ENCODE measurements around the gene SLC25A48.

Gene SLC25A48

GRCh38 chr5:135814316-135814715, 20.1 kb upstream of the SLC25A48 start:
- no peak overlapping the region for H3K4me3 ChIP-seq
- H3K27me3 ChIP-seq: peaks cover 0 to 7% of the 10 kb centered on the region in 2 donors
- intact Hi-C loops (cut with DNase I; ENCODE audit: low total_unique reads): no loop called here
- no peaks in the 10 kb centered on the region for H3K9me3 ChIP-seq
- no peak for DNase-seq
- no peak overlapping the region for H3K27ac ChIP-seq
- H3K4me1 ChIP-seq: no peaks in the 10 kb centered on the region
- H3K36me3 ChIP-seq: no peaks in the 10 kb centered on the region
- no peak for TF ChIP-seq CTCF (IDR thresholded peaks at IDR 0.05)

- intact Hi-C loops (cut with DNase I; ENCODE audit: low total_unique reads): no loop called here
- DNase-seq: no peak
- H3K4me3 ChIP-seq: no peak overlapping the region
- no peak overlapping the region for H3K27ac ChIP-seq
- TF ChIP-seq CTCF (IDR thresholded peaks at IDR 0.05): no peak
- H3K27me3 ChIP-seq: peaks cover 0 to 7% of the 10 kb centered on the region in 2 donors
- H3K4me1 ChIP-seq: no peaks in the 10 kb centered on the region
- H3K36me3 ChIP-seq: no peaks in the 10 kb centered on the region
- no peaks in the 10 kb centered on the region for H3K9me3 ChIP-seq
These were observed 19.7 kb upstream of the SLC25A48 start for GRCh38 chr5:135814812-135815211.

GRCh38 chr5:135821061-135821801, 13.2 kb upstream of the SLC25A48 start:
- no peak for TF ChIP-seq CTCF (IDR thresholded peaks at IDR 0.05)
- Histone ChIP-seq H3K36me3 (no peaks in the 10 kb centered on the region), H3K9me3 (no peaks in the 10 kb centered on the region), H3K27me3 (no peaks in the 10 kb centered on the region), H3K4me1 (no peaks in the 10 kb centered on the region), H3K4me3 (no peak overlapping the region), H3K27ac (no peak overlapping the region)
- no peak for DNase-seq
- intact Hi-C loops (cut with DNase I; ENCODE audit: low total_unique reads): no loop called here

- no peaks in the 10 kb centered on the region for H3K27me3 ChIP-seq
- TF ChIP-seq CTCF (IDR thresholded peaks at IDR 0.05): no peak
- H3K36me3 ChIP-seq: no peaks in the 10 kb centered on the region
- no peak overlapping the region for H3K4me3 ChIP-seq
- H3K4me1 ChIP-seq: no peaks in the 10 kb centered on the region
- no peaks in the 10 kb centered on the region for H3K9me3 ChIP-seq
- intact Hi-C loops (cut with DNase I; ENCODE audit: low total_unique reads): no loop called here
- DNase-seq: no peak
- H3K27ac ChIP-seq: no peak overlapping the region
These were observed 12.7 kb upstream of the SLC25A48 start for GRCh38 chr5:135821802-135822201.

- TF ChIP-seq CTCF (IDR thresholded peaks at IDR 0.05): no peak
- intact Hi-C loops (cut with DNase I; ENCODE audit: low total_unique reads): no loop called here
- DNase-seq: no peak
These were observed 12.2 kb upstream of the SLC25A48 start for GRCh38 chr5:135822286-135822685.

More at GRCh38 chr5:135822286-135822685, 12.2 kb upstream of the SLC25A48 start:
- no peak overlapping the region for H3K27ac ChIP-seq
- no peaks in the 10 kb centered on the region for H3K27me3 ChIP-seq
- no peaks in the 10 kb centered on the region for H3K36me3 ChIP-seq
- no peaks in the 10 kb centered on the region for H3K9me3 ChIP-seq
- H3K4me3 ChIP-seq: no peak overlapping the region
- H3K4me1 ChIP-seq: no peaks in the 10 kb centered on the region
